Endothelial cell of umbilical vein (primary cell): ENCODE data around the gene SLC9B2.

Experiments
- CTCF ChIP-seq, 2 donors: IDR thresholded peaks; 1 replicate in 1 of 2; 2 replicates in 1 of 2; pipeline ENCODE4 v1.5.1; 2011; ENCODE audit warnings: low read length in 2 of 2, mild to moderate bottlenecking in 2 of 2, moderate library complexity in 2 of 2, control low read depth in 1 of 2, inconsistent platforms in 1 of 2, low read depth in 1 of 2; ENCODE audit not compliant: insufficient read depth in 1 of 2; ENCODE audit errors: extremely low read depth in 1 of 2
- EZH2 ChIP-seq: IDR thresholded peaks from 2 replicates; pipeline ENCODE4 v1.6.1; 2012; ENCODE audit warnings: borderline replicate concordance, low read depth, mild to moderate bottlenecking, moderate library complexity, low read length, inconsistent platforms; ENCODE audit not compliant: severe bottlenecking
- GATA2 ChIP-seq: IDR thresholded peaks from 2 replicates; pipeline ENCODE4 v1.7.0; 2011; ENCODE audit warnings: low read depth, mild to moderate bottlenecking, moderate library complexity, mixed read lengths, low read length; ENCODE audit not compliant: insufficient read length, insufficient read depth
- MAX ChIP-seq: IDR thresholded peaks from 2 replicates; pipeline ENCODE4 v1.6.1; 2011; ENCODE audit not compliant: insufficient read depth, insufficient read length

GRCh38 chr4:103076747-103077347 lies at the start of gene SLC9B2:
- TF ChIP-seq EZH2 (no peak), CTCF (IDR thresholded peaks at IDR 0.05; ENCODE audit: extremely low read depth in 1 of 2, insufficient read depth in 1 of 2, low read depth in 1 of 2, low read length in 2 of 2) (no peak), GATA2 (no peak), MAX (no peak)
